CD14-positive monocyte (primary cell): ENCODE data around the gene CYTH1. TPM values are rescaled to one million over a fixed set of nuclear protein-coding genes. Genes with fewer than 3 reads are reported as not detected.

Source experiments
- DNase-seq, 3 donors: peaks; one replicate each; pipeline ENCODE4 v3.0.0-alpha.2; 2011 to 2022
- H2AFZ ChIP-seq: 2 replicates; pipeline ENCODE4 v1.6.0; 2012; ENCODE audit warnings: mild to moderate bottlenecking, low read depth, low read length, inconsistent platforms; ENCODE audit not compliant: insufficient read depth, poor library complexity, severe bottlenecking
- H3K27ac ChIP-seq, 2 donors: 1 replicate in 1 of 2; 2 replicates in 1 of 2; pipeline ENCODE4 v1.5.1; 2012 to 2013; ENCODE audit warnings: low read length in 2 of 2, control low read depth in 1 of 2, inconsistent platforms in 1 of 2, low read depth in 1 of 2, mild to moderate bottlenecking in 1 of 2
- H3K27me3 ChIP-seq, 2 donors: one replicate each; pipeline versions ENCODE4 v1.6.0 to v1.6.1; 2011 to 2013; ENCODE audit warnings: low read length in 2 of 2; ENCODE audit not compliant: control insufficient read depth in 2 of 2, insufficient read depth in 2 of 2
- H3K36me3 ChIP-seq, 2 donors: replicated peaks in 1 of 2; 1 replicate in 1 of 2; 2 replicates in 1 of 2; pipeline versions ENCODE4 v1.5.1 to v1.6.1; 2012 to 2013; ENCODE audit warnings: low read length in 2 of 2, control low read depth in 1 of 2, inconsistent platforms in 1 of 2, mild to moderate bottlenecking in 1 of 2; ENCODE audit not compliant: insufficient read depth in 2 of 2, control insufficient read depth in 1 of 2
- H3K4me1 ChIP-seq, 2 donors: 1 replicate in 1 of 2; 2 replicates in 1 of 2; pipeline versions ENCODE4 v1.5.1 to v1.6.1; 2012 to 2013; ENCODE audit warnings: low read length in 2 of 2, control low read depth in 1 of 2, inconsistent platforms in 1 of 2, mild to moderate bottlenecking in 1 of 2, moderate library complexity in 1 of 2; ENCODE audit not compliant: insufficient read depth in 2 of 2, control insufficient read depth in 1 of 2
- H3K4me2 ChIP-seq: replicated peaks from 2 replicates; pipeline ENCODE3; 2012; ENCODE audit warnings: low read length, moderate library complexity, mild to moderate bottlenecking; ENCODE audit not compliant: poor library complexity, severe bottlenecking; ENCODE audit errors: extremely low read depth
- H3K4me3 ChIP-seq, 3 experiments: fragments of 200-600 bp in 1 of 3; sonication (generic) in 1 of 3; replicated peaks in 1 of 3; 1 replicate in 2 of 3; 2 replicates in 1 of 3; pipeline ENCODE4 v1.5.1; 2011 to 2013; ENCODE audit warnings: low read length in 3 of 3, mild to moderate bottlenecking in 3 of 3, control low read depth in 2 of 3, low read depth in 2 of 3, inconsistent platforms in 1 of 3, moderate library complexity in 1 of 3
- H3K79me2 ChIP-seq: 2 replicates; pipeline ENCODE4 v1.6.0; 2012; ENCODE audit warnings: mild to moderate bottlenecking, control low read depth, inconsistent platforms, low read length, moderate library complexity; ENCODE audit not compliant: insufficient read depth
- H3K9ac ChIP-seq: 2 replicates; pipeline ENCODE4 v1.6.0; 2017; ENCODE audit warnings: low read length, mild to moderate bottlenecking; ENCODE audit not compliant: insufficient read depth, poor library complexity, severe bottlenecking
- H3K9me3 ChIP-seq, 2 donors: replicated peaks in 1 of 2; 1 replicate in 1 of 2; 2 replicates in 1 of 2; pipeline versions ENCODE4 v1.5.1 to v1.6.1; 2012 to 2013; ENCODE audit warnings: low read length in 2 of 2, control low read depth in 1 of 2; ENCODE audit not compliant: control insufficient read depth in 1 of 2, insufficient read depth in 1 of 2
- H4K20me1 ChIP-seq: 2 replicates; pipeline ENCODE4 v1.6.0; 2012; ENCODE audit warnings: mild to moderate bottlenecking, low read length, control low read depth, moderate library complexity; ENCODE audit not compliant: insufficient read depth
- H3K27ac Mint-ChIP-seq, 7 donors: one replicate each; pipeline ENCODE4 v1.8.0; 2020; ENCODE audit warnings: mild to moderate bottlenecking in 7 of 7, mixed read lengths in 7 of 7, moderate library complexity in 6 of 7, inconsistent platforms in 2 of 7
- H3K27me3 Mint-ChIP-seq, 3 donors: one replicate each; pipeline ENCODE4 v1.8.0; 2021 to 2022; ENCODE audit warnings: low read depth in 3 of 3, mild to moderate bottlenecking in 3 of 3, mixed read lengths in 3 of 3, moderate library complexity in 3 of 3, inconsistent platforms in 1 of 3
- H3K36me3 Mint-ChIP-seq, 2 donors: one replicate each; pipeline ENCODE4 v1.8.0; 2020; ENCODE audit warnings: mixed read lengths in 2 of 2, inconsistent platforms in 1 of 2, mild to moderate bottlenecking in 1 of 2
- H3K4me1 Mint-ChIP-seq: one replicate; pipeline ENCODE4 v1.8.0; 2020; ENCODE audit warnings: mild to moderate bottlenecking, mixed read lengths
- H3K4me3 Mint-ChIP-seq, 2 donors: one replicate each; pipeline ENCODE4 v1.8.0; 2020; ENCODE audit warnings: mild to moderate bottlenecking in 2 of 2, mixed read lengths in 2 of 2, moderate library complexity in 1 of 2
- H3K9me3 Mint-ChIP-seq, 7 donors: one replicate each; pipeline ENCODE4 v1.8.0; 2020 to 2022; ENCODE audit warnings: mixed read lengths in 7 of 7, mild to moderate bottlenecking in 6 of 7, moderate library complexity in 6 of 7, inconsistent platforms in 2 of 7
- WGBS: methylation state at CpG from one replicate; pipeline ENCODE4 v1.1.5; 2013; ENCODE audit warnings: missing lambda C conversion rate; ENCODE audit not compliant: insufficient coverage; 5-methylcytosine and 5-hydroxymethylcytosine counted together
- intact Hi-C, 2 donors: fragments of 100-400 bp; cut with micrococcal nuclease; formaldehyde crosslinking; loops; one replicate each; pipeline versions ENCODE4 v1.15.0 to v1.15.1; 2023
- polyA plus RNA-seq, 3 donors: library from polyadenylated mRNA; depleted of rRNA in 1 of 3; unstranded in 2 of 3; stranded (reverse) in 1 of 3; fragments of 300-500 nt in 2 of 3; fragments of >200 nt in 1 of 3; fragmentation: Illumina TruSeq in 2 of 3; gene quantifications; 1 replicate in 2 of 3; 2 replicates in 1 of 3; pipeline ENCODE4 v1.2.3, GENCODE V29; 2012 to 2021
- TF ChIP-seq, protein P1 (sequence below): fragments of 200-600 bp; IDR thresholded peaks from one replicate; pipeline ENCODE4 v1.8.0; 2022; ENCODE audit warnings: antibody characterized with exemption, mild to moderate bottlenecking

The CYTH1 gene
- polyA plus RNA-seq, 3 donors = 68.6 to 211 (median 80.9) TPM

DNA sequence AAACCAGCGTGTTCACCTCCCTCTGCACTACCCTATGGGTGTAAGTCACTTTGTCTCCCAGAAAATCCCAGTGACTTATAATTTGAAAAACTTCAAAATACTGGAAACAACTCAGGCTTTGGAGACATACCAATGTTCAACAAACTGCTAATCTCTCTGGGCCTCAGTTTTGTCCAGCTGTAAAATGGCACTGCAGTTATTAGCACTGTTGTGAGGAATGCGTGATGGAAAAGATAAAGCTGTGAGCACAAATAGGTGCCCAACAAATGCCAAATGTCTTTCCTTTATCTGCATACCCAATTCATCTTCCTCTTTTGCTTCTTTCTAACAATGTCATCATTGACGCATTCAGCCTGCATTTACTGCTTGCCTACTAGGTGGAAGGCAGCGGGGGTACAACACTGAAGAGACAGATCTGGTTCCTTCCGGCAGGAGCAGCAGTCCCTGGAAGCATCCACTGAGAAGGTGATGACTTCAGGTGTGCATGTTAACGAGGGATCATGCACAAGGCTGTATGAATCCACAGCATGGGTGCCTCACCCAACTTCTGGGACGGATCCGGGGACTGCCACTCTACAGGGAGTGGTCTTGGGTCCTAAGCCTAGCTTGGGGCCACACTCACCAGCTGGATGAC, 63.4 kb downstream of the CYTH1 start:
- intact Hi-C loops = no loop called here
- Histone ChIP-seq H4K20me1 (peaks cover 100% of the 10 kb centered on the region), H3K4me3 (peak overlapping the region in 1 of 3 experiments; percentile 16), H3K4me1 (peaks cover 51 to 71% of the 10 kb centered on the region in 2 donors), H2AFZ (no peak overlapping the region), H3K79me2 (peaks cover 100% of the 10 kb centered on the region), H3K27ac (peak overlapping the region in 1 of 2 donors; percentile 63), H3K4me2 (no peak overlapping the region), H3K36me3 (peaks cover 4 to 5% of the 10 kb centered on the region in 2 donors), H3K9ac (no peak overlapping the region), H3K9me3 (no peaks in the 10 kb centered on the region), H3K27me3 (no peaks in the 10 kb centered on the region)
- peak overlapping the region in 5 of 7 donors; percentile 58 to 84 (median 66) for H3K27ac Mint-ChIP-seq
- H3K4me1 Mint-ChIP-seq = peaks cover 85% of the 10 kb centered on the region
- 84% methylated on average over 7 of the region's 8 CpGs for WGBS
- peaks cover 17 to 19% of the 10 kb centered on the region in 2 donors for H3K36me3 Mint-ChIP-seq
- peak in 2 of 3 donors; percentile 19 to 29 for DNase-seq
- peaks cover 0 to 1% (median 0%) of the 10 kb centered on the region in 3 donors for H3K27me3 Mint-ChIP-seq
- H3K4me3 Mint-ChIP-seq = no peak overlapping the region
- TF ChIP-seq, protein P1, sequence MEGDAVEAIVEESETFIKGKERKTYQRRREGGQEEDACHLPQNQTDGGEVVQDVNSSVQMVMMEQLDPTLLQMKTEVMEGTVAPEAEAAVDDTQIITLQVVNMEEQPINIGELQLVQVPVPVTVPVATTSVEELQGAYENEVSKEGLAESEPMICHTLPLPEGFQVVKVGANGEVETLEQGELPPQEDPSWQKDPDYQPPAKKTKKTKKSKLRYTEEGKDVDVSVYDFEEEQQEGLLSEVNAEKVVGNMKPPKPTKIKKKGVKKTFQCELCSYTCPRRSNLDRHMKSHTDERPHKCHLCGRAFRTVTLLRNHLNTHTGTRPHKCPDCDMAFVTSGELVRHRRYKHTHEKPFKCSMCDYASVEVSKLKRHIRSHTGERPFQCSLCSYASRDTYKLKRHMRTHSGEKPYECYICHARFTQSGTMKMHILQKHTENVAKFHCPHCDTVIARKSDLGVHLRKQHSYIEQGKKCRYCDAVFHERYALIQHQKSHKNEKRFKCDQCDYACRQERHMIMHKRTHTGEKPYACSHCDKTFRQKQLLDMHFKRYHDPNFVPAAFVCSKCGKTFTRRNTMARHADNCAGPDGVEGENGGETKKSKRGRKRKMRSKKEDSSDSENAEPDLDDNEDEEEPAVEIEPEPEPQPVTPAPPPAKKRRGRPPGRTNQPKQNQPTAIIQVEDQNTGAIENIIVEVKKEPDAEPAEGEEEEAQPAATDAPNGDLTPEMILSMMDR = no peak
- H3K9me3 Mint-ChIP-seq = no peaks in the 10 kb centered on the region

DNA sequence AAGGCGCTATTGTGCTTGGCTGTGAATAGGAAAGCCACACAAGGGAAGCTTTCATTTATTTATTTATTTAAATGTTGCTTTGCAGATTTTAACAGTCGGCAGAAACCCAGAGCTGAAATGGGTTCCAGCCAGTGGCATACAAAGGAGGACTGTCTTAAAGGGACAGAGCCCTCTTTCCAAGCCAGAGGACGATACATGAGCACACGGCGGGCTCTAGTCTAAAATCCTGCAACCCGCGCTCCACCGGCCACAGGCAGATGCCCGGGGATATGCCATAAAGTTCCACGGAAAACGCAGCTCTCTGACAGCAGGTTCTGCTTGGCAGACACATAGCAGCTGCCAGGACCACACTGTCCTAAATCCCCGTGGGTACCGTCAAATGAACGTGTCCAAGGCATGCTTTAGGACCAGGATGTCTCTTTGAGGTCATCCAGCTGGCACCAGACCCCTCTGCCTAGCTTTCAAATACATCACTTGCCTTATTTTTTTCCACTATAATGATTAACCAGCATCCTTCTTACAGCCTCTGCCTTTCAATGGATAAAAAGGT, 64.6 kb downstream of the CYTH1 start:
- peak overlapping the region in 1 of 2 donors; percentile 29 for H3K27ac ChIP-seq
- TF ChIP-seq, protein P1 = no peak
- peaks cover 100% of the 10 kb centered on the region for H3K79me2 ChIP-seq
- no peaks in the 10 kb centered on the region for H3K9me3 Mint-ChIP-seq
- H3K4me1 Mint-ChIP-seq = peaks cover 86% of the 10 kb centered on the region
- H4K20me1 ChIP-seq = peaks cover 100% of the 10 kb centered on the region
- H3K4me3 ChIP-seq = no peak overlapping the region
- no peak overlapping the region for H3K4me2 ChIP-seq
- no peak for DNase-seq
- 79% methylated on average over 13 of the region's 14 CpGs for WGBS
- peaks cover 57 to 65% of the 10 kb centered on the region in 2 donors for H3K4me1 ChIP-seq
- no peak overlapping the region for H2AFZ ChIP-seq
- H3K4me3 Mint-ChIP-seq = peak overlapping the region in 1 of 2 donors; percentile 63
- H3K36me3 Mint-ChIP-seq = peaks cover 13 to 14% of the 10 kb centered on the region in 2 donors
- H3K9ac ChIP-seq = no peak overlapping the region
- H3K27me3 ChIP-seq = no peaks in the 10 kb centered on the region
- peaks cover 0 to 4% of the 10 kb centered on the region in 2 donors for H3K36me3 ChIP-seq
- intact Hi-C loops = no loop called here
- H3K9me3 ChIP-seq = no peaks in the 10 kb centered on the region
- peaks cover 0 to 1% (median 0%) of the 10 kb centered on the region in 3 donors for H3K27me3 Mint-ChIP-seq
- H3K27ac Mint-ChIP-seq = peak overlapping the region in 4 of 7 donors; percentile 37 to 75 (median 58)
